H1 (cell line): ENCODE results near the gene ERICH6. TPM values are rescaled to one million over a fixed set of nuclear protein-coding genes. Genes with fewer than 3 reads are reported as not detected.

Source experiments
- CTCF ChIA-PET: fragments of 300-600 bp; sonication (Branson Sonifier 250); formaldehyde crosslinking; loops from one replicate; lab custom pipeline; 2021; ENCODE audit not compliant: partially characterized antibody; lab: Charles Lee
- POLR2A ChIA-PET: fragments of 300-600 bp; sonication (Branson Sonifier 250); formaldehyde crosslinking; loops from one replicate; lab custom pipeline; 2021; ENCODE audit warnings: inconsistent platforms; ENCODE audit not compliant: partially characterized antibody; lab: Charles Lee
- DNase-seq, 2 experiments: peaks; one replicate each; pipeline versions ENCODE4 v3.0.0 to v3.0.0-alpha.2; 2010 to 2022; ENCODE audit warnings: low spot score in 2 of 2, low read depth in 1 of 2, mixed read lengths in 1 of 2
- FAIRE-seq: peaks from 2 replicates; lab custom pipeline; 2011; peaks lifted over from hg19 to GRCh38; lab: Jason Lieb, UNC
- H2AFZ ChIP-seq: 2 replicates; pipeline ENCODE4 v1.8.1; 2012; ENCODE audit warnings: low read length, inconsistent platforms
- H2AK5ac ChIP-seq: 2 replicates; pipeline ENCODE4 v1.6.1; 2013; ENCODE audit warnings: low read depth, low read length
- H2BK120ac ChIP-seq: replicated peaks from 2 replicates; pipeline ENCODE3; 2013; ENCODE audit warnings: low read depth, low read length, inconsistent platforms
- H2BK12ac ChIP-seq: 2 replicates; pipeline ENCODE4 v1.6.1; 2013; ENCODE audit warnings: low read depth, low read length
- H2BK15ac ChIP-seq: 2 replicates; pipeline ENCODE4 v1.6.1; 2013; ENCODE audit warnings: low read length
- H2BK20ac ChIP-seq: 2 replicates; pipeline ENCODE4 v1.6.1; 2013; ENCODE audit warnings: low read length
- H2BK5ac ChIP-seq: 2 replicates; pipeline ENCODE4 v1.6.1; 2013; ENCODE audit warnings: low read depth, low read length
- H3K14ac ChIP-seq: 2 replicates; pipeline ENCODE4 v1.6.1; 2013; ENCODE audit warnings: inconsistent platforms; ENCODE audit not compliant: insufficient read length
- H3K18ac ChIP-seq: 2 replicates; pipeline ENCODE4 v1.6.1; 2013; ENCODE audit warnings: low read length; ENCODE audit errors: extremely low read depth
- H3K23ac ChIP-seq: 2 replicates; pipeline ENCODE4 v1.6.1; 2013; ENCODE audit warnings: inconsistent platforms; ENCODE audit not compliant: insufficient read length
- H3K23me2 ChIP-seq: 2 replicates; pipeline ENCODE4 v1.6.1; 2013; ENCODE audit warnings: low read depth, low read length
- H3K27ac ChIP-seq: 2 replicates; pipeline ENCODE4 v1.6.1; 2011; ENCODE audit warnings: low read depth, low read length, inconsistent platforms
- H3K27me3 ChIP-seq, 4 experiments: replicated peaks in 1 of 4; 1 replicate in 1 of 4; 2 replicates in 3 of 4; pipeline versions ENCODE4 v1.6.1 to v1.8.1; 2011 to 2013; ENCODE audit warnings: low read length in 3 of 4, mild to moderate bottlenecking in 3 of 4, inconsistent platforms in 2 of 4, mixed read lengths in 2 of 4, moderate library complexity in 1 of 4; ENCODE audit not compliant: control insufficient read depth in 3 of 4, insufficient read depth in 3 of 4; ENCODE audit errors: extremely low read depth in 1 of 4
- H3K36me3 ChIP-seq, 4 experiments: 2 replicates each; pipeline versions ENCODE4 v1.6.1 to v1.8.1; 2011 to 2013; ENCODE audit warnings: mild to moderate bottlenecking in 4 of 4, low read length in 3 of 4, moderate library complexity in 2 of 4, control low read depth in 1 of 4, inconsistent platforms in 1 of 4; ENCODE audit not compliant: insufficient read depth in 4 of 4, control insufficient read depth in 2 of 4
- H3K4ac ChIP-seq: replicated peaks from 2 replicates; pipeline ENCODE3; 2013; ENCODE audit warnings: low read length, low read depth, mixed read lengths, inconsistent platforms; ENCODE audit not compliant: insufficient read length
- H3K4me1 ChIP-seq, 4 experiments: replicated peaks in 1 of 4; 1 replicate in 1 of 4; 2 replicates in 3 of 4; pipeline versions ENCODE4 v1.6.1 to v1.8.1; 2011 to 2013; ENCODE audit warnings: low read length in 3 of 4, inconsistent platforms in 2 of 4, mixed read lengths in 1 of 4; ENCODE audit not compliant: insufficient read depth in 4 of 4, control insufficient read depth in 3 of 4
- H3K4me2 ChIP-seq, 2 experiments: 2 replicates each; pipeline versions ENCODE4 v1.6.1 to v1.8.1; 2011 to 2013; ENCODE audit warnings: low read depth in 2 of 2, low read length in 2 of 2, control low read depth in 1 of 2, inconsistent platforms in 1 of 2, mild to moderate bottlenecking in 1 of 2; ENCODE audit not compliant: insufficient read depth in 1 of 2
- H3K4me3 ChIP-seq, 4 experiments: fragments of 200-600, 300-600 bp in 1 of 4; sonication (generic), shearing (Covaris generic), sonication (Bioruptor Twin) in 1 of 4; 2 replicates each; pipeline versions ENCODE4 v1.5.1 to v1.8.1; 2011 to 2016; ENCODE audit warnings: low read length in 4 of 4, low read depth in 3 of 4, control low read depth in 2 of 4, inconsistent platforms in 2 of 4, mild to moderate bottlenecking in 2 of 4, mixed read lengths in 1 of 4, moderate library complexity in 1 of 4; ENCODE audit not compliant: insufficient read depth in 2 of 4; ENCODE audit errors: extremely low read depth in 1 of 4
- H3K56ac ChIP-seq: replicated peaks from 2 replicates; pipeline ENCODE3; 2013; ENCODE audit warnings: low read depth, mild to moderate bottlenecking, mixed read lengths, low read length, inconsistent platforms; ENCODE audit not compliant: insufficient read length
- H3K79me1 ChIP-seq: 2 replicates; pipeline ENCODE4 v1.6.1; 2013; ENCODE audit warnings: low read depth, low read length, control low read depth
- H3K79me2 ChIP-seq, 2 experiments: 2 replicates each; pipeline versions ENCODE4 v1.6.1 to v1.8.1; 2012 to 2013; ENCODE audit warnings: low read length in 2 of 2, mild to moderate bottlenecking in 2 of 2, inconsistent platforms in 1 of 2; ENCODE audit not compliant: insufficient read depth in 2 of 2, control insufficient read depth in 1 of 2
- H3K9ac ChIP-seq, 4 experiments: replicated peaks in 1 of 4; 1 replicate in 1 of 4; 2 replicates in 3 of 4; pipeline versions ENCODE4 v1.6.1 to v1.8.1; 2011 to 2013; ENCODE audit warnings: low read depth in 3 of 4, low read length in 3 of 4, control low read depth in 2 of 4, mild to moderate bottlenecking in 2 of 4, moderate library complexity in 2 of 4, inconsistent platforms in 1 of 4; ENCODE audit errors: extremely low read depth in 1 of 4
- H3K9me3 ChIP-seq, 2 experiments: 2 replicates each; pipeline versions ENCODE4 v1.6.1 to v1.8.1; 2012 to 2013; ENCODE audit warnings: mild to moderate bottlenecking in 2 of 2, moderate library complexity in 2 of 2, control low read depth in 1 of 2, inconsistent platforms in 1 of 2, low read depth in 1 of 2, low read length in 1 of 2, mixed read lengths in 1 of 2; ENCODE audit not compliant: insufficient read depth in 2 of 2
- H4K20me1 ChIP-seq, 2 experiments: replicated peaks in 1 of 2; 2 replicates each; pipeline versions ENCODE3 to v1.8.1; 2011 to 2013; ENCODE audit warnings: inconsistent platforms in 2 of 2, low read length in 2 of 2, mild to moderate bottlenecking in 1 of 2; ENCODE audit not compliant: insufficient read depth in 2 of 2, control insufficient read depth in 1 of 2
- H4K5ac ChIP-seq: 2 replicates; pipeline ENCODE4 v1.6.1; 2013; ENCODE audit warnings: low read length, low read depth, mixed read lengths, inconsistent platforms; ENCODE audit not compliant: insufficient read length
- H4K8ac ChIP-seq: 2 replicates; pipeline ENCODE4 v1.8.0; 2013; ENCODE audit warnings: mild to moderate bottlenecking, moderate library complexity, low read length, inconsistent platforms; ENCODE audit not compliant: insufficient read depth; ENCODE audit errors: extremely low read depth
- H4K91ac ChIP-seq: replicated peaks from 2 replicates; pipeline ENCODE3; 2013; ENCODE audit warnings: low read length, mixed read lengths, inconsistent platforms; ENCODE audit not compliant: insufficient read length
- FOSL1 ChIP-seq: IDR thresholded peaks from 2 replicates; pipeline ENCODE4 v1.6.1; 2011; ENCODE audit warnings: mild to moderate bottlenecking, low read depth, low read length, moderate library complexity; ENCODE audit not compliant: insufficient read depth
- HDAC6 ChIP-seq: IDR thresholded peaks from one replicate; pipeline ENCODE4 v1.7.1; 2012; ENCODE audit warnings: low read depth, mild to moderate bottlenecking, inconsistent platforms, low read length, moderate library complexity
- KDM5A ChIP-seq: fragments of 200-600 bp; IDR thresholded peaks from 2 replicates; pipeline ENCODE4 v1.7.1; 2012; ENCODE audit warnings: mild to moderate bottlenecking, low read length, inconsistent platforms, mixed read lengths
- PHF8 ChIP-seq: fragments of 200-600 bp; sonication (generic); conservative IDR thresholded peaks from 2 replicates; pipeline ENCODE4 v1.7.1; 2012; ENCODE audit warnings: low read depth, mild to moderate bottlenecking, inconsistent platforms, low read length, moderate library complexity
- SUZ12 ChIP-seq: fragments of 200-600 bp; sonication (generic); IDR thresholded peaks from 2 replicates; pipeline ENCODE4 v1.6.1; 2012; ENCODE audit warnings: mild to moderate bottlenecking, inconsistent platforms, low read length, moderate library complexity, mixed read lengths
- ZNF274 ChIP-seq: IDR thresholded peaks from 2 replicates; pipeline ENCODE4 v1.7.0; 2012; ENCODE audit warnings: low read length, borderline replicate concordance; ENCODE audit errors: extremely low read depth
- WGBS, 2 experiments: shearing (Covaris generic) in 1 of 2; methylation state at CpG; one replicate each; pipeline versions ENCODE4 v1.1.6 to v1.1.7; 2013 to 2015; ENCODE audit warnings: low lambda C conversion rate in 2 of 2, mixed read lengths in 2 of 2, inconsistent platforms in 1 of 2, low coverage in 1 of 2, missing lambda C conversion rate in 1 of 2; ENCODE audit not compliant: insufficient replicate concordance in 2 of 2, insufficient coverage in 1 of 2, insufficient read length in 1 of 2; ENCODE audit errors: extremely low coverage in 1 of 2, missing lambda C conversion rate in 1 of 2; 5-methylcytosine and 5-hydroxymethylcytosine counted together
- polyA plus RNA-seq, 7 experiments: library from polyadenylated mRNA; depleted of rRNA in 3 of 7; stranded (reverse) in 5 of 7; unstranded in 2 of 7; fragments of >200 nt in 5 of 7; fragments of 200-250 nt in 2 of 7; gene quantifications; 1 replicate in 5 of 7; 2 replicates in 1 of 7; 4 replicates in 1 of 7; pipeline versions ENCODE4 v1.2.1 to v1.2.3, GENCODE V29; 2011 to 2013; ENCODE audit warnings: missing spikeins in 2 of 7, mixed read lengths in 2 of 7
- total RNA-seq: library from RNA; stranded (reverse); fragmentation: NEBNext Ultra II Directional; extraction: Animal tissue kit (Norgen Biotek cat#: 25700); gene quantifications from 2 replicates; pipeline ENCODE4 v1.2.1, GENCODE V29; 2021

The ERICH6 gene
- total and polyA plus RNA-seq, 2 of the 8 experiments (the other 6 are each of a cell fraction or from before 2014, with no cell fraction given): not detected

- 91% methylated on average over 5 of the region's 5 CpGs; no CpG with 5 or more reads in 1 of the 2 experiments for WGBS, 2 experiments
- H2AFZ ChIP-seq: no peak overlapping the region
- H3K36me3 ChIP-seq: no peaks in the 10 kb centered on the region
- no peak overlapping the region for H3K4ac ChIP-seq
- POLR2A ChIA-PET: no interaction called here
- no peak overlapping the region for H3K9ac ChIP-seq
- FAIRE-seq (no peak), DNase-seq (no peak)
- no peaks in the 10 kb centered on the region for H3K27me3 ChIP-seq
- no peak overlapping the region for H3K56ac ChIP-seq
- H2BK20ac ChIP-seq: no peak overlapping the region
- CTCF ChIA-PET: interaction anchor here (0.8 to 1.6 kb wide), 3 partner anchors 8 to 476 kb away, joined by 3 to 4 read pairs (median 4); no protein-coding TSS in a partner anchor
- no peak overlapping the region for H4K8ac ChIP-seq
- H3K27ac ChIP-seq: no peak overlapping the region
- H3K4me1 ChIP-seq: no peaks in the 10 kb centered on the region
- no peak overlapping the region for H4K5ac ChIP-seq
- H3K4me2 ChIP-seq: no peak overlapping the region
- H2AK5ac ChIP-seq: no peak overlapping the region
- H3K9me3 ChIP-seq: peaks cover 0 to 5% of the 10 kb centered on the region in 2 experiments; a peak in 1 of 4 replicates
- H3K79me2 ChIP-seq: no peaks in the 10 kb centered on the region
- H4K91ac ChIP-seq: no peak overlapping the region
- no peak overlapping the region for H3K4me3 ChIP-seq
- H3K18ac ChIP-seq: no peak overlapping the region
- no peak overlapping the region for H2BK120ac ChIP-seq
- no peak overlapping the region for H2BK12ac ChIP-seq
- no peak overlapping the region for H2BK15ac ChIP-seq
- no peaks in the 10 kb centered on the region for H3K23me2 ChIP-seq
- TF ChIP-seq ZNF274 (no peak), PHF8 (no peak), KDM5A (no peak), HDAC6 (no peak), SUZ12 (no peak), FOSL1 (no peak)
- H2BK5ac ChIP-seq: no peak overlapping the region
- no peak overlapping the region for H3K14ac ChIP-seq
- no peak overlapping the region for H3K23ac ChIP-seq
- no peaks in the 10 kb centered on the region for H3K79me1 ChIP-seq
- no peaks in the 10 kb centered on the region for H4K20me1 ChIP-seq
These were observed 23.2 kb downstream of the ERICH6 start for GRCh38 chr3:150680562-150680961.
